Esophagus squamous epithelium (tissue), 4 donors: ENCODE measurements around the gene MTHFD2L.

Experiments used
- POLR2A ChIP-seq, 4 donors: fragments of 450-650 bp; IDR thresholded peaks; one replicate each; pipeline ENCODE4 v1.6.1; 2017; ENCODE audit warnings: antibody characterized with exemption in 4 of 4, mild to moderate bottlenecking in 4 of 4, moderate library complexity in 3 of 4
- TF ChIP-seq, protein P1 (sequence below), 6 experiments: fragments of 450-650 bp in 4 of 6; fragments of 200-600 bp in 2 of 6; sonication (generic) in 2 of 6; IDR thresholded peaks; one replicate each; pipeline ENCODE4 v1.5.1; 2016 to 2019; ENCODE audit warnings: antibody characterized with exemption in 6 of 6, mild to moderate bottlenecking in 4 of 6, moderate library complexity in 4 of 6

DNA sequence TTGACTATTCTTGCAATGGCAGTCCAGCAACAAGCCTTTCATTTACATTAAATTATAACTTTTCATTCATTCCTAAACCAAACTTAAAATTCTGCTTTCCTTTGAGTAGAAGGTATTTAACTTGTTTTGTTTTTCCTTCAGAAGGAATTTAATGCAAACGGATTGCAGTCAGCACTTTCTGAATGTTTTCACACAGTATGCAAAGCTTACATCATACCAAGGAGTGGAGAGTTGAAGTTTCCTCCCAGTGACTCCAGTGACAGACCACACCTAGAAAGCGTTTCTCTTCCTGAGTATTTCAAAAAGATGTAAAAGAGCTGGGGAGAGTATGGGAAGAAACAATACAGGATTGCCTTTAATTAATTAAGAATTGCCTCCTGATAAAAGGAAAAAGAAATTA, 158.5 kb downstream of the MTHFD2L start:
- TF ChIP-seq, protein P1, sequence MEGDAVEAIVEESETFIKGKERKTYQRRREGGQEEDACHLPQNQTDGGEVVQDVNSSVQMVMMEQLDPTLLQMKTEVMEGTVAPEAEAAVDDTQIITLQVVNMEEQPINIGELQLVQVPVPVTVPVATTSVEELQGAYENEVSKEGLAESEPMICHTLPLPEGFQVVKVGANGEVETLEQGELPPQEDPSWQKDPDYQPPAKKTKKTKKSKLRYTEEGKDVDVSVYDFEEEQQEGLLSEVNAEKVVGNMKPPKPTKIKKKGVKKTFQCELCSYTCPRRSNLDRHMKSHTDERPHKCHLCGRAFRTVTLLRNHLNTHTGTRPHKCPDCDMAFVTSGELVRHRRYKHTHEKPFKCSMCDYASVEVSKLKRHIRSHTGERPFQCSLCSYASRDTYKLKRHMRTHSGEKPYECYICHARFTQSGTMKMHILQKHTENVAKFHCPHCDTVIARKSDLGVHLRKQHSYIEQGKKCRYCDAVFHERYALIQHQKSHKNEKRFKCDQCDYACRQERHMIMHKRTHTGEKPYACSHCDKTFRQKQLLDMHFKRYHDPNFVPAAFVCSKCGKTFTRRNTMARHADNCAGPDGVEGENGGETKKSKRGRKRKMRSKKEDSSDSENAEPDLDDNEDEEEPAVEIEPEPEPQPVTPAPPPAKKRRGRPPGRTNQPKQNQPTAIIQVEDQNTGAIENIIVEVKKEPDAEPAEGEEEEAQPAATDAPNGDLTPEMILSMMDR (IDR thresholded peaks at IDR 0.05): no peak
- no peak for TF ChIP-seq POLR2A (IDR thresholded peaks at IDR 0.05)
